GM23248 (cell line): ENCODE measurements around the gene DYSF. TPM values are rescaled to one million over a fixed set of nuclear protein-coding genes. Genes with fewer than 3 reads are reported as not detected.

Experiments used
- DNase-seq: peaks from one replicate; pipeline ENCODE4 v3.0.0-alpha.2; 2015
- H2AFZ ChIP-seq: fragments of 200-600 bp; sonication (generic); 2 replicates; pipeline ENCODE4 v1.6.1; 2016; ENCODE audit warnings: antibody characterized with exemption
- H3F3A ChIP-seq: fragments of 200-600 bp; sonication (generic); 2 replicates; pipeline ENCODE4 v1.6.1; 2016; ENCODE audit warnings: mild to moderate bottlenecking, antibody characterized with exemption, mixed run types; ENCODE audit not compliant: insufficient read depth
- H3K27ac ChIP-seq: fragments of 200-600 bp; sonication (generic); 2 replicates; pipeline ENCODE4 v1.5.1; 2016; ENCODE audit warnings: mild to moderate bottlenecking
- H3K27me3 ChIP-seq: fragments of 200-600 bp; sonication (generic); replicated peaks from 2 replicates; pipeline ENCODE4 v1.6.1; 2016; ENCODE audit warnings: mild to moderate bottlenecking; ENCODE audit not compliant: insufficient read depth
- H3K36me3 ChIP-seq: fragments of 200-600 bp; sonication (generic); 2 replicates; pipeline ENCODE4 v1.6.1; 2016; ENCODE audit warnings: low read depth, mild to moderate bottlenecking
- H3K4me1 ChIP-seq: fragments of 200-600 bp; sonication (generic); 2 replicates; pipeline ENCODE4 v1.6.1; 2016; ENCODE audit warnings: mild to moderate bottlenecking; ENCODE audit not compliant: insufficient read depth
- H3K4me2 ChIP-seq: fragments of 200-600 bp; sonication (generic); one replicate; pipeline ENCODE4 v1.6.1; 2016; ENCODE audit warnings: mild to moderate bottlenecking; ENCODE audit not compliant: unreplicated experiment
- H3K4me3 ChIP-seq: fragments of 200-600 bp; sonication (generic); 2 replicates; pipeline ENCODE4 v1.5.1; 2016; ENCODE audit warnings: mild to moderate bottlenecking
- H3K79me2 ChIP-seq: fragments of 200-600 bp; sonication (generic); 2 replicates; pipeline ENCODE4 v1.6.1; 2016; ENCODE audit warnings: mild to moderate bottlenecking; ENCODE audit not compliant: insufficient read depth
- H3K9ac ChIP-seq: fragments of 200-600 bp; sonication (generic); 2 replicates; pipeline ENCODE4 v1.6.1; 2016; ENCODE audit warnings: mild to moderate bottlenecking
- H3K9me2 ChIP-seq: fragments of 200-600 bp; sonication (generic); 2 replicates; pipeline ENCODE4 v1.6.1; 2016; ENCODE audit warnings: mixed run types, mild to moderate bottlenecking, moderate library complexity; ENCODE audit not compliant: insufficient read depth
- H3K9me3 ChIP-seq: fragments of 200-600 bp; sonication (generic); one replicate; pipeline ENCODE4 v1.6.1; 2017; ENCODE audit warnings: low read depth
- H4K20me1 ChIP-seq: fragments of 200-600 bp; sonication (generic); 2 replicates; pipeline ENCODE4 v1.6.0; 2016; ENCODE audit not compliant: insufficient read depth
- EZH2 ChIP-seq: fragments of 200-600 bp; sonication (generic); IDR thresholded peaks from 2 replicates; pipeline ENCODE4 v1.6.1; 2018; ENCODE audit warnings: antibody characterized with exemption, mild to moderate bottlenecking; ENCODE audit not compliant: insufficient read depth, poor library complexity, severe bottlenecking
- EZH2phosphoT487 ChIP-seq: fragments of 200-600 bp; sonication (generic); IDR thresholded peaks from 2 replicates; pipeline ENCODE4 v1.6.1; 2018; ENCODE audit warnings: antibody characterized with exemption, moderate library complexity, mild to moderate bottlenecking, low read depth; ENCODE audit not compliant: insufficient read depth
- WGBS, 2 experiments: methylation state at CpG; one replicate each; pipeline ENCODE4 v1.1.6; 2015 to 2017; ENCODE audit warnings: low lambda C conversion rate in 2 of 2, low coverage in 1 of 2; ENCODE audit errors: missing lambda C conversion rate in 2 of 2; 5-methylcytosine and 5-hydroxymethylcytosine counted together
- in situ Hi-C: fragments of 300-500 bp; cut with MboI; formaldehyde crosslinking; loops from 2 replicates; pipeline ENCODE4 v1.15.0; 2020
- polyA plus RNA-seq: library from polyadenylated mRNA; unstranded; fragments of >200 nt; fragmentation: Nextera tagmentation; extraction: Ambion mirVana; gene quantifications from 2 replicates; pipeline ENCODE4 v1.2.1, GENCODE V29; 2016
- total RNA-seq: library from RNA; depleted of rRNA; stranded (reverse); fragments of >200 nt; shearing (Covaris generic); gene quantifications from 2 replicates; pipeline ENCODE4 v1.2.3, GENCODE V29; 2014

The DYSF gene
- total and polyA plus RNA-seq, 2 experiments from 2014 or later: 0.25 to 0.54 TPM

DNA sequence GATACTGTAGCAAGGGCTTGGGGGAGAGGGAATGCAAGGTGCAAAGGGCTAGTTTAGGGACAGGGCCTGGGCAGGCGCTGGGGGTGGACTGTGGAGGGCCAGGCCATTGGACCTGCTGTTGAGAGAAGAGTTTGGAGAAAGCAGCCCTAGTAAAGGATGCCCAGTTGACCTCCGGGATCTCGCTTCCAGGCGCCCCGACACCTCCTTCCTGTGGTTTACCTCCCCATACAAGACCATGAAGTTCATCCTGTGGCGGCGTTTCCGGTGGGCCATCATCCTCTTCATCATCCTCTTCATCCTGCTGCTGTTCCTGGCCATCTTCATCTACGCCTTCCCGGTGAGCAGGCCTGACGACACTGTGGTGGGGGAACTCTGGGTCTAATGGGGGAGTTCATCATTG, 229.0 kb downstream of the DYSF start:
- Histone ChIP-seq H4K20me1 (no peaks in the 10 kb centered on the region), H3K4me2 (no peak overlapping the region), H2AFZ (no peak overlapping the region), H3K9me3 (no peaks in the 10 kb centered on the region), H3K4me1 (no peaks in the 10 kb centered on the region), H3K27ac (no peak overlapping the region), H3K9ac (no peak overlapping the region), H3K79me2 (no peaks in the 10 kb centered on the region), H3F3A (no peaks in the 10 kb centered on the region), H3K9me2 (no peaks in the 10 kb centered on the region), H3K27me3 (no peaks in the 10 kb centered on the region; the same call in 1 of the 2 replicates), H3K36me3 (no peaks in the 10 kb centered on the region), H3K4me3 (no peak overlapping the region)
- in situ Hi-C loops: no loop called here
- TF ChIP-seq EZH2phosphoT487 (no peak), EZH2 (no peak)
- 96 to 99% methylated on average over 9 to 11 of the region's 11 CpGs for WGBS, 2 experiments
- no peak for DNase-seq

DNA sequence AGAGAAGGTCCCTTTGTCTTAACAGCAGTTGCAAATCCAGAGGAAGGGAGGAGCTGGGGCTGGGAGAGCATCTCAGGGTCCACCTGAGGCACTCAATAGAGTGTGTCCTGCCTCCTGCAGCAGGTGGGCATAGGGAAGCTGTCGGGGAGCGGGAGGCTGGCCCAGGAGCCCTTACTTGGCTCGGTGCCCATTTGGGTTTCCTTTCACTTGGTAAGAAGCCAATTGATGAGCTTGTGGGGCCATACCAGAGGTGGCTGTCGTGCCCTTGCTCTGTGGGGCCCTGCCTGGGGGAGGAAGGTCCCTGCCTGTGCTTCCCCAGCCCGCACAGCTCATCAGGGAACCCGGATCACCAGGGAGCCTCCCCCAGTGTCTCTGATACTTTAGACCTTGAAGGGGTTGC, 229.7 kb downstream of the DYSF start:
- H3K36me3 ChIP-seq: no peaks in the 10 kb centered on the region
- DNase-seq: no peak
- H3K79me2 ChIP-seq: no peaks in the 10 kb centered on the region
- 63 to 71% methylated on average over 6 of the region's 6 CpGs for WGBS, 2 experiments
- H3K4me2 ChIP-seq: no peak overlapping the region
- TF ChIP-seq EZH2phosphoT487: no peak
- TF ChIP-seq EZH2: no peak
- H3K4me3 ChIP-seq: no peak overlapping the region
- H3F3A ChIP-seq: no peaks in the 10 kb centered on the region
- no peaks in the 10 kb centered on the region; the same call in 1 of the 2 replicates for H3K27me3 ChIP-seq
- H3K4me1 ChIP-seq: no peaks in the 10 kb centered on the region
- H4K20me1 ChIP-seq: no peaks in the 10 kb centered on the region
- H2AFZ ChIP-seq: no peak overlapping the region
- in situ Hi-C loops: no loop called here
- H3K27ac ChIP-seq: no peak overlapping the region
- no peaks in the 10 kb centered on the region for H3K9me2 ChIP-seq
- no peaks in the 10 kb centered on the region for H3K9me3 ChIP-seq
- H3K9ac ChIP-seq: no peak overlapping the region

DNA sequence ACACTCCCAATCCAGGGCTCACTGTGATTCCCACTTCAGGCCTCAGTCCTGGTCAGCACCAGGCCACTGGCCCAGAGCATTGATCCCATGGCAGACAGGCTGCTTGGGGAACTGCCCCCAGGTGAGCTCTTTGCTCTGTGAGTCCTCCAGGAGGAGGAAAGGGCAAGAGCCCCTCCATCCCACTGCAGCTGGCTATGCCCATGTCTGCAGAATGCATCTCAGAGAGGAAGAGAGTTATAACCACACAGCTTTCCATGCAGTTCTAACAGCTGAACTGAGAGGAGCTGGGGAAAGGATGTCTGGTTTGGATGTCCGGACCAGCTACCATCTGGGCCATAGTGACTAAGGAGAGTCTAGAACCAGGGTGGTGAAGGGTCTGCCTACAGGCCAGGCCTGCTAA, 230.3 kb downstream of the DYSF start:
- WGBS, 2 experiments: 95 to 100% methylated on average over 1 of the region's 1 CpG
- H3K27me3 ChIP-seq: no peaks in the 10 kb centered on the region; the same call in 1 of the 2 replicates
- DNase-seq: no peak

DNA sequence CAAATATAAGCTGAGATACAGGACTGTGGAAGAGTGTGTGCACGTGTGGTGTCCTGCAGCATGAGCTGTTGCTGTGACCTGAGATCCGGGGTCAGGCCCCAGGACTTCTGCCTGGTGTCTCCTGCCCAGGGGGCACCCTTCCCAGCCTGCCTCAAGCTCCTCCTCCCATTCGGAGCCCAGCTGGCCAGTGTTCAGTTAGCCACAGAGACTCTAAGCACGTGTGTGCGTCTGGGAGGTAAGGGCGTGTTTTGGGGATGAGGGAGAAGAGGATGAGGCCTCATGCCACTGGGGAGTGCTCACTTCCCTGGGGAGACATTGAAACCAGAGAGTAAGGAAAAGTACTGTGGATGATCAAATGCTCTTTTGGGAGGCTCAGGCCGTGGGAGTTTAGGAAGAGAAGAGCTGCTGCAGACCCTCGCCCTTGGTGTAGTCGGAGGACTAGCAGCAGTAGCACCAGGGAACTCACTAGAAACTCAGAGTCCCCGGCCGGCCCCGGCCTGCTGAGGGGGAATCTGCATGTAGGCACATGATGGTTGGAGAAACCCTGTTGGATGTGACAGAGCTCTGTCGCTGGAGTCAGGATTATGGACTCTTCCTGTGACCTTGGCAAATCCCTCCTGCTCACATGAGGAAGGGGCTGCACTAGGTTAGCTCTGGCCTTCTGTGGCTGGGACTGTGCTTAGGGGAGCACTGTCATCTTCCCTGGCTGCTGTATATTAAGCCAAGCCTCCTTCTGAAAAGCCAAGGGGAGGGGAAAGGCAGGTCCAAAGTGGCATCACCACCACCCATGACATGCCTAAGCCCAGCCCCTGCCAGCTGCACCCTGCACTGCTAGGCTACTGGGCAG, 231.1 kb downstream of the DYSF start:
- Histone ChIP-seq H3K4me2 (no peak overlapping the region), H4K20me1 (no peaks in the 10 kb centered on the region), H3K79me2 (no peaks in the 10 kb centered on the region), H3K27ac (no peak overlapping the region), H3K9me2 (no peaks in the 10 kb centered on the region), H3K4me3 (no peak overlapping the region), H3K4me1 (no peaks in the 10 kb centered on the region), H3K27me3 (no peaks in the 10 kb centered on the region; the same call in 1 of the 2 replicates), H3K9me3 (no peaks in the 10 kb centered on the region), H2AFZ (no peak overlapping the region), H3K36me3 (no peaks in the 10 kb centered on the region), H3K9ac (no peak overlapping the region), H3F3A (no peaks in the 10 kb centered on the region)
- DNase-seq: no peak
- in situ Hi-C loops: no loop called here
- TF ChIP-seq EZH2phosphoT487: no peak
- TF ChIP-seq EZH2: no peak
- 87 to 88% methylated on average over 13 of the region's 13 CpGs for WGBS, 2 experiments

More for the DNA sequence above, 230.3 kb downstream of the DYSF start:
- in situ Hi-C loops: no loop called here
- H4K20me1 ChIP-seq: no peaks in the 10 kb centered on the region
- no peaks in the 10 kb centered on the region for H3K36me3 ChIP-seq
- no peak overlapping the region for H2AFZ ChIP-seq
- no peak overlapping the region for H3K27ac ChIP-seq
- H3K4me1 ChIP-seq: no peaks in the 10 kb centered on the region
- H3K9me3 ChIP-seq: no peaks in the 10 kb centered on the region
- H3K9ac ChIP-seq: no peak overlapping the region
- H3K9me2 ChIP-seq: no peaks in the 10 kb centered on the region
- no peaks in the 10 kb centered on the region for H3K79me2 ChIP-seq
- TF ChIP-seq EZH2phosphoT487 (no peak), EZH2 (no peak)
- no peak overlapping the region for H3K4me2 ChIP-seq
- H3F3A ChIP-seq: no peaks in the 10 kb centered on the region
- no peak overlapping the region for H3K4me3 ChIP-seq
